GM13976 (cell line): ENCODE measurements around the gene ZNF335.

Source experiments
- DNase-seq: peaks from one replicate; pipeline ENCODE4 v3.0.0; 2012; ENCODE audit warnings: low spot score
- in situ Hi-C: fragments of 300-500 bp; cut with MboI; formaldehyde crosslinking; loops from one replicate; pipeline ENCODE4 v1.12.0; 2022; ENCODE audit warnings: low sequenced_read_pairs, mixed read lengths, inconsistent platforms; ENCODE audit not compliant: unreplicated experiment
- TF ChIP-seq, protein P1 (sequence below): IDR thresholded peaks from 2 replicates; pipeline ENCODE4 v1.5.1; 2012; ENCODE audit warnings: borderline replicate concordance, mild to moderate bottlenecking; ENCODE audit not compliant: insufficient read depth; ENCODE audit errors: extremely low read depth, missing control alignments, control extremely low read depth

ZNF335 gene

GRCh38 chr20:45919542-45920399 is 52.2 kb downstream of the ZNF335 start:
- in situ Hi-C loops = no loop called here
- no peak for DNase-seq
- TF ChIP-seq, protein P1, sequence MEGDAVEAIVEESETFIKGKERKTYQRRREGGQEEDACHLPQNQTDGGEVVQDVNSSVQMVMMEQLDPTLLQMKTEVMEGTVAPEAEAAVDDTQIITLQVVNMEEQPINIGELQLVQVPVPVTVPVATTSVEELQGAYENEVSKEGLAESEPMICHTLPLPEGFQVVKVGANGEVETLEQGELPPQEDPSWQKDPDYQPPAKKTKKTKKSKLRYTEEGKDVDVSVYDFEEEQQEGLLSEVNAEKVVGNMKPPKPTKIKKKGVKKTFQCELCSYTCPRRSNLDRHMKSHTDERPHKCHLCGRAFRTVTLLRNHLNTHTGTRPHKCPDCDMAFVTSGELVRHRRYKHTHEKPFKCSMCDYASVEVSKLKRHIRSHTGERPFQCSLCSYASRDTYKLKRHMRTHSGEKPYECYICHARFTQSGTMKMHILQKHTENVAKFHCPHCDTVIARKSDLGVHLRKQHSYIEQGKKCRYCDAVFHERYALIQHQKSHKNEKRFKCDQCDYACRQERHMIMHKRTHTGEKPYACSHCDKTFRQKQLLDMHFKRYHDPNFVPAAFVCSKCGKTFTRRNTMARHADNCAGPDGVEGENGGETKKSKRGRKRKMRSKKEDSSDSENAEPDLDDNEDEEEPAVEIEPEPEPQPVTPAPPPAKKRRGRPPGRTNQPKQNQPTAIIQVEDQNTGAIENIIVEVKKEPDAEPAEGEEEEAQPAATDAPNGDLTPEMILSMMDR = no peak

DNA sequence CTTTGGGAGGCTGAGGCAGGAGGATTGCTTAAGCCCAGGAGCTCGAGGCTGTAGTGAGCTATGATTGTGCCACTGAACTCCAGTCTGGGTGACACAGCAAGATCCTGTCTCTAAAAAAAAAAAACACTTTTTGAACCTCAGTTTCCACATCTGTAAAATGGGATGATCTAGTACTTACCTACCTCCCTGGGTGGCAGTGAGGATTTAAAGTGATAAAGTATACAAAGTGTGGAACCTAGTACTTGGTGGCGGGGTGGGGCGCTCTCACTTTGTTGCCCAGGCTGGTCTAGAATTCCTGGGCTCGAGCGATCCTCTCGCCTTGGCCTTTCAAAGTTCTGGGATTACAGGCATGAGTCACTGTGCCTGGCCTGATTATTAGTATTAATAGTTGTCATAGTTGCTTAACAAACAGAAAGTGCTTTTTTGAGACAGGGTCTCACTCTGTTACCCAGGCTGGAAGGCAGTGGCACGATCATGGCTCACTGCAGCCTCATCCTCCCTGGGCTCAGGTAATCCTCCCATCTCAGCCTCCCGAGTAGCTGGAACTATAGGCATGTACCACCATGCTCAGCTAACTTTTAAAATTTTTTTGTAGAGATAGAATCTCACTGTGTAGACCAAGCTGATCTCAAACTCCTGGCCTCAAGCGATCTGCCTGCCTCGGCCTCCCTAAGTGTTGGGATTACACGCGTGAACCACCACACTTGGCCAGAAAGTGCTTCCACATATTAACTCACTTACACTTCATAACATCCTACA is 53.0 kb downstream of the ZNF335 start:
- no peak for DNase-seq
- TF ChIP-seq, protein P1 = no peak
- in situ Hi-C loops = no loop called here

DNA sequence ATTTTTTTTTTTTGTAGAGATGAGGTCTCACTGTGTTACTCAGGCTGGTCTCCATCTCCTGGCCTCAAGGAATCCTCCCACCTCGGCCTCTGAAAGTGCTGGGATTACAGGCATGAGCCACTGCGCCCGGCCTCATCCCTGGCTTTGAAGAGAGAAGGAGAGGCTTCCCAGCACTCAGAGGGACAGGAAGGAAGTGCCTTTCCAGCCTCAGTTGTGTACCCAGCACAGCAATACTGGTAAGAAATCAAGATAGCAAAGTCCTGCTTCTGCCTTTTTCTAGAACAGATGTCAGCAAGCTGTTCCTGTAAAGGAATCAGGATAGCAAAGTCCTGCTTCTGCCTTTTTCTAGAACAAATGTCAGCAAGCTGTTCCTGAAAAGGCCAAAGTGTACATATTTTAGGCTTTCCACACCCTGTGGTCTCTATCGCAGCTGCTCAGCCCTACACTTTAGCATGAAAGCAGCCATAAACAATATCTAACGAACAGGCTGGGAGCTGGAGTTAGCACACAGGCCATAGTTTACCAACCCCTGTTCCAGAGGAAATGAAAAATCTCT is 53.7 kb downstream of the ZNF335 start:
- TF ChIP-seq, protein P1 = no peak
- no peak for DNase-seq
- in situ Hi-C loops = no loop called here

- no peak for DNase-seq
- in situ Hi-C loops = no loop called here
- TF ChIP-seq, protein P1 = no peak
These were observed 54.2 kb downstream of the ZNF335 start for GRCh38 chr20:45917790-45918141.

DNA sequence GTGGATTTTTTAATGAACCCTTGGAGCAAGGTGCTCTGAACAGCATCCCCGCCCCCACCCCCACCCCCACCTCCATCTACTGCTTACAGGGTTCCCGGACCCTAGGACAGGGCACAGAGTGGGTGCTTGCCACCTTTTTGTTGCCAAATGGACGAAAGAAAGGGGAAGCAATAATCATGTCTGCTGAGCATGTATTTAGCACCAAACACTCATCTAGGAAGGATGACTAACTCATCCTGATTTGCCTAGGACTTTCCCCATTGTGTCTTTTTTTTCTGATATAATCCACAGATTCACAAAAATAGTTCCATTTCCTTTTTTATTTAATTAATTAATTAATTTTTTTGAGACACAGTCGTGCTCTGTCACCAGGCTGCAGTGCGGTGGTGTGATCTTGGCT is 58.9 kb downstream of the ZNF335 start:
- in situ Hi-C loops = no loop called here
- DNase-seq = no peak
- TF ChIP-seq, protein P1 = no peak

DNA sequence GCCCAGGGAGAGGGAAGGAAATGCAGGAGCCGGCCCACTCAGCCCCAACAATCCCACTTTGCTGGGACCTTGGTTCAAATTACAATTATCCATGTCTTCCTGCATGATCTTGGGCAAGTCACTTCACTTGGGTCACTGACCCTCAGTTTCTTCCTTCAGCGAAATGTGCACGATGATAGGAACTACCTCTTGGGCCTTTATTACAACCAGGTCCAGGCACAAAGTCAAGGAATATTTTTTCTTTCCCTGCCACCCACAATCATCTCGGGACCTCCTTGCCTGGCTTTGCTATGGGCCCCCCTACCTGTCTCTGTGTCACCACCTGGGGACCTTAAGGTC is 59.7 kb downstream of the ZNF335 start:
- TF ChIP-seq, protein P1 = no peak
- in situ Hi-C loops = no loop called here

More for the DNA sequence above, 59.7 kb downstream of the ZNF335 start:
- DNase-seq = no peak
